ENCODE data around the gene HNRNPA1.
"Not testable (repeated sequence)": the region's sequence is repeated elsewhere in the genome, so short reads cannot be mapped to it uniquely, and the experiment has no call there.

The HNRNPA1 gene

GRCh38 chr12:54277823-54278276, 2.7 kb upstream of the HNRNPA1 start:
- Histone ChIP-seq H3K79me2 (ENCODE audit: insufficient read depth, low read length) (peaks cover 91% of the 10 kb centered on the region), H3K4me2 (ENCODE audit: low read depth, low read length, poor library complexity, severe bottlenecking) (peak overlapping the region; percentile 99), H3K9me2 (replicated peaks; ENCODE audit: low read depth, low read length) (no peaks in the 10 kb centered on the region), H3K4me3 (ENCODE audit: low read length, poor library complexity, severe bottlenecking) (peak overlapping the region; percentile 76), H3K36me3 (ENCODE audit: insufficient read depth, low read length) (peaks cover 35% of the 10 kb centered on the region), H3K27me3 (ENCODE audit: insufficient read depth, low read length, poor library complexity, severe bottlenecking) (peaks cover 19% of the 10 kb centered on the region), H3K9ac (ENCODE audit: low read depth, low read length, poor library complexity, severe bottlenecking) (peak overlapping the region; percentile 93), H3F3A (ENCODE audit: low read depth) (no peaks in the 10 kb centered on the region), H2AFZ (ENCODE audit: low read length) (no peak overlapping the region), H3K9me3 (ENCODE audit: insufficient read depth, low read depth, low read length) (no peaks in the 10 kb centered on the region), H3K4me1 (ENCODE audit: insufficient read depth, low read length, poor library complexity, severe bottlenecking) (peaks cover 44% of the 10 kb centered on the region), H4K20me1 (ENCODE audit: insufficient read depth, low read length, poor library complexity, severe bottlenecking) (peaks cover 72% of the 10 kb centered on the region)
- TF ChIP-seq CTCF (conservative IDR thresholded peaks at IDR 0.05; ENCODE audit: low read length) (no peak), EZH2phosphoT487 (IDR thresholded peaks at IDR 0.05; ENCODE audit: borderline replicate concordance) (no peak)

- H2AFZ ChIP-seq (ENCODE audit: low read length) = no peak overlapping the region
- peaks cover 21% of the 10 kb centered on the region for H3K27me3 ChIP-seq (ENCODE audit: insufficient read depth, low read length, poor library complexity, severe bottlenecking)
- H3K36me3 ChIP-seq (ENCODE audit: insufficient read depth, low read length) = peaks cover 39% of the 10 kb centered on the region
- peaks cover 48% of the 10 kb centered on the region for H3K4me1 ChIP-seq (ENCODE audit: insufficient read depth, low read length, poor library complexity, severe bottlenecking)
- no peaks in the 10 kb centered on the region for H3K9me2 ChIP-seq (replicated peaks; ENCODE audit: low read depth, low read length)
- H3K9ac ChIP-seq (ENCODE audit: low read depth, low read length, poor library complexity, severe bottlenecking) = peak overlapping the region; percentile 93
- H3K9me3 ChIP-seq (ENCODE audit: insufficient read depth, low read depth, low read length) = no peaks in the 10 kb centered on the region
- no peaks in the 10 kb centered on the region for H3F3A ChIP-seq (ENCODE audit: low read depth)
- peaks cover 78% of the 10 kb centered on the region for H4K20me1 ChIP-seq (ENCODE audit: insufficient read depth, low read length, poor library complexity, severe bottlenecking)
- H3K79me2 ChIP-seq (ENCODE audit: insufficient read depth, low read length) = peaks cover 91% of the 10 kb centered on the region
- H3K4me3 ChIP-seq (ENCODE audit: low read length, poor library complexity, severe bottlenecking) = peak overlapping the region; percentile 76
- TF ChIP-seq EZH2phosphoT487 (IDR thresholded peaks at IDR 0.05; ENCODE audit: borderline replicate concordance) = no peak
- peak overlapping the region; percentile 99 for H3K4me2 ChIP-seq (ENCODE audit: low read depth, low read length, poor library complexity, severe bottlenecking)
Measured at GRCh38 chr12:54279227-54279631, 1.3 kb upstream of the HNRNPA1 start.

- peaks cover 91% of the 10 kb centered on the region for H3K79me2 ChIP-seq (ENCODE audit: insufficient read depth, low read length)
- peak within 1 kb of the TSS; percentile 93 for H3K9ac ChIP-seq (ENCODE audit: low read depth, low read length, poor library complexity, severe bottlenecking)
- H3K9me2 ChIP-seq (replicated peaks; ENCODE audit: low read depth, low read length) = no peaks in the 10 kb centered on the region
- H3F3A ChIP-seq (ENCODE audit: low read depth) = no peaks in the 10 kb centered on the region
- peak within 1 kb of the TSS; percentile 99 for H3K4me2 ChIP-seq (ENCODE audit: low read depth, low read length, poor library complexity, severe bottlenecking)
- peaks cover 21% of the 10 kb centered on the region for H3K27me3 ChIP-seq (ENCODE audit: insufficient read depth, low read length, poor library complexity, severe bottlenecking)
- H3K4me1 ChIP-seq (ENCODE audit: insufficient read depth, low read length, poor library complexity, severe bottlenecking) = peaks cover 46% of the 10 kb centered on the region
- H3K9me3 ChIP-seq (ENCODE audit: insufficient read depth, low read depth, low read length) = no peaks in the 10 kb centered on the region
- H2AFZ ChIP-seq (ENCODE audit: low read length) = peak within 1 kb of the TSS; percentile 40
- peaks cover 77% of the 10 kb centered on the region for H4K20me1 ChIP-seq (ENCODE audit: insufficient read depth, low read length, poor library complexity, severe bottlenecking)
- H3K36me3 ChIP-seq (ENCODE audit: insufficient read depth, low read length) = peaks cover 43% of the 10 kb centered on the region
- TF ChIP-seq EZH2phosphoT487 (IDR thresholded peaks at IDR 0.05; ENCODE audit: borderline replicate concordance) (no peak), CTCF (conservative IDR thresholded peaks at IDR 0.05; ENCODE audit: low read length) (no peak)
- H3K4me3 ChIP-seq (ENCODE audit: low read length, poor library complexity, severe bottlenecking) = peak within 1 kb of the TSS; percentile 76
Measured at GRCh38 chr12:54279632-54280467, 676 bp upstream of the HNRNPA1 start, which contains the start of gene CBX5. TSS of gene CBX5 (minus strand) at chr12:54280122. CDS start at chr12:54257650, 22,472 bp downstream.

GRCh38 chr12:54281261-54281638, 724 bp downstream of the HNRNPA1 start:
- Histone ChIP-seq H3K27me3 (ENCODE audit: insufficient read depth, low read length, poor library complexity, severe bottlenecking) (peaks cover 21% of the 10 kb centered on the region), H3K36me3 (ENCODE audit: insufficient read depth, low read length) (peaks cover 57% of the 10 kb centered on the region), H3K9ac (ENCODE audit: low read depth, low read length, poor library complexity, severe bottlenecking) (peak overlapping the region; percentile 93), H3K4me2 (ENCODE audit: low read depth, low read length, poor library complexity, severe bottlenecking) (peak overlapping the region; percentile 96), H3K4me1 (ENCODE audit: insufficient read depth, low read length, poor library complexity, severe bottlenecking) (peaks cover 48% of the 10 kb centered on the region), H3K4me3 (ENCODE audit: low read length, poor library complexity, severe bottlenecking) (peak overlapping the region; percentile 76), H3K79me2 (ENCODE audit: insufficient read depth, low read length) (peaks cover 91% of the 10 kb centered on the region), H4K20me1 (ENCODE audit: insufficient read depth, low read length, poor library complexity, severe bottlenecking) (peaks cover 80% of the 10 kb centered on the region)
- not testable (repeated sequence) for H3K9me3 ChIP-seq (ENCODE audit: insufficient read depth, low read depth, low read length); H3K9me2 ChIP-seq (replicated peaks; ENCODE audit: low read depth, low read length); H3F3A ChIP-seq (ENCODE audit: low read depth); H2AFZ ChIP-seq (ENCODE audit: low read length)

- Histone ChIP-seq H3F3A (ENCODE audit: low read depth) (peaks cover 12% of the 10 kb centered on the region; the same call in 1 of the 2 replicates), H3K4me2 (ENCODE audit: low read depth, low read length, poor library complexity, severe bottlenecking) (peak overlapping the region; percentile 96), H3K79me2 (ENCODE audit: insufficient read depth, low read length) (peaks cover 91% of the 10 kb centered on the region), H3K9ac (ENCODE audit: low read depth, low read length, poor library complexity, severe bottlenecking) (peak overlapping the region; percentile 93), H3K27me3 (ENCODE audit: insufficient read depth, low read length, poor library complexity, severe bottlenecking) (peaks cover 21% of the 10 kb centered on the region), H3K4me3 (ENCODE audit: low read length, poor library complexity, severe bottlenecking) (peak overlapping the region; percentile 76), H4K20me1 (ENCODE audit: insufficient read depth, low read length, poor library complexity, severe bottlenecking) (peaks cover 80% of the 10 kb centered on the region), H3K4me1 (ENCODE audit: insufficient read depth, low read length, poor library complexity, severe bottlenecking) (peaks cover 48% of the 10 kb centered on the region), H3K36me3 (ENCODE audit: insufficient read depth, low read length) (peaks cover 61% of the 10 kb centered on the region)
- H3K9me2 ChIP-seq (replicated peaks; ENCODE audit: low read depth, low read length); H3K9me3 ChIP-seq (ENCODE audit: insufficient read depth, low read depth, low read length); H2AFZ ChIP-seq (ENCODE audit: low read length): not testable (repeated sequence)
Measured at GRCh38 chr12:54281694-54282093, 1.2 kb downstream of the HNRNPA1 start.
